CD8-positive, alpha-beta memory T cell (primary cell): ENCODE results near the gene OGFRL1. TPM values are rescaled to one million over a fixed set of nuclear protein-coding genes. Genes with fewer than 3 reads are reported as not detected.

Experiments
- CTCF ChIA-PET: fragments of 350-600 bp; sonication (Branson Sonifier 250); formaldehyde crosslinking; loops from one replicate; lab custom pipeline; 2021; ENCODE audit warnings: antibody characterized with exemption; lab: Charles Lee
- POLR2A ChIA-PET: fragments of 350-600 bp; sonication (Branson Sonifier 250); formaldehyde crosslinking; loops from one replicate; lab custom pipeline; 2021; ENCODE audit warnings: antibody characterized with exemption; lab: Charles Lee
- DNase-seq, 5 donors: peaks; one replicate each; pipeline versions ENCODE4 v3.0.0 to v3.0.0-alpha.2; 2020 to 2022; ENCODE audit warnings: mixed read lengths in 1 of 5
- H3K27ac ChIP-seq: one replicate; pipeline ENCODE4 v1.7.0; 2013; ENCODE audit warnings: low read depth, mild to moderate bottlenecking, low read length, moderate library complexity
- H3K27me3 ChIP-seq: 2 replicates; pipeline ENCODE4 v1.7.0; 2013; ENCODE audit warnings: low read length, mild to moderate bottlenecking; ENCODE audit not compliant: insufficient read depth, poor library complexity, severe bottlenecking
- H3K36me3 ChIP-seq: 2 replicates; pipeline ENCODE4 v1.7.0; 2013; ENCODE audit warnings: mild to moderate bottlenecking, low read length, moderate library complexity; ENCODE audit not compliant: insufficient read depth
- H3K4me1 ChIP-seq: 2 replicates; pipeline ENCODE4 v1.7.0; 2013; ENCODE audit warnings: mild to moderate bottlenecking, low read length, moderate library complexity; ENCODE audit not compliant: insufficient read depth
- H3K4me3 ChIP-seq: 2 replicates; pipeline ENCODE4 v1.7.0; 2013; ENCODE audit warnings: mild to moderate bottlenecking, low read length
- H3K9me3 ChIP-seq: 2 replicates; pipeline ENCODE4 v1.7.0; 2013; ENCODE audit warnings: mild to moderate bottlenecking, low read length
- H3K27ac Mint-ChIP-seq, 8 donors: one replicate each; pipeline ENCODE4 v1.8.0; 2020 to 2021; ENCODE audit warnings: mixed read lengths in 8 of 8, mild to moderate bottlenecking in 6 of 8, inconsistent platforms in 3 of 8, moderate library complexity in 3 of 8
- H3K27me3 Mint-ChIP-seq, 2 donors: one replicate each; pipeline ENCODE4 v1.8.0; 2020 to 2021; ENCODE audit warnings: mixed read lengths in 2 of 2, mild to moderate bottlenecking in 1 of 2, moderate library complexity in 1 of 2
- H3K36me3 Mint-ChIP-seq, 3 donors: one replicate each; pipeline ENCODE4 v1.8.0; 2020 to 2021; ENCODE audit warnings: mixed read lengths in 3 of 3, inconsistent platforms in 1 of 3, mild to moderate bottlenecking in 1 of 3
- H3K4me1 Mint-ChIP-seq, 3 donors: one replicate each; pipeline ENCODE4 v1.8.0; 2020 to 2021; ENCODE audit warnings: mixed read lengths in 3 of 3, inconsistent platforms in 1 of 3, mild to moderate bottlenecking in 1 of 3
- H3K4me3 Mint-ChIP-seq, 7 donors: one replicate each; pipeline ENCODE4 v1.8.0; 2020 to 2021; ENCODE audit warnings: mixed read lengths in 7 of 7, mild to moderate bottlenecking in 6 of 7, moderate library complexity in 4 of 7, inconsistent platforms in 2 of 7
- H3K9me3 Mint-ChIP-seq, 5 donors: one replicate each; pipeline ENCODE4 v1.8.0; 2020 to 2022; ENCODE audit warnings: mixed read lengths in 5 of 5, mild to moderate bottlenecking in 3 of 5, moderate library complexity in 2 of 5, inconsistent platforms in 1 of 5
- polyA plus RNA-seq: library from polyadenylated mRNA; unstranded; fragments of 300-500 nt; fragmentation: Illumina TruSeq; gene quantifications from one replicate; pipeline ENCODE4 v1.2.3, GENCODE V29; 2021
- total RNA-seq, 2 experiments: library from RNA; stranded (reverse); gene quantifications; one replicate each; pipeline ENCODE4 v1.2.3, GENCODE V29; 2021

Gene OGFRL1
- total and polyA plus RNA-seq, 3 experiments from 2014 or later: 4.1 to 5.6 (median 5.5) TPM

DNA sequence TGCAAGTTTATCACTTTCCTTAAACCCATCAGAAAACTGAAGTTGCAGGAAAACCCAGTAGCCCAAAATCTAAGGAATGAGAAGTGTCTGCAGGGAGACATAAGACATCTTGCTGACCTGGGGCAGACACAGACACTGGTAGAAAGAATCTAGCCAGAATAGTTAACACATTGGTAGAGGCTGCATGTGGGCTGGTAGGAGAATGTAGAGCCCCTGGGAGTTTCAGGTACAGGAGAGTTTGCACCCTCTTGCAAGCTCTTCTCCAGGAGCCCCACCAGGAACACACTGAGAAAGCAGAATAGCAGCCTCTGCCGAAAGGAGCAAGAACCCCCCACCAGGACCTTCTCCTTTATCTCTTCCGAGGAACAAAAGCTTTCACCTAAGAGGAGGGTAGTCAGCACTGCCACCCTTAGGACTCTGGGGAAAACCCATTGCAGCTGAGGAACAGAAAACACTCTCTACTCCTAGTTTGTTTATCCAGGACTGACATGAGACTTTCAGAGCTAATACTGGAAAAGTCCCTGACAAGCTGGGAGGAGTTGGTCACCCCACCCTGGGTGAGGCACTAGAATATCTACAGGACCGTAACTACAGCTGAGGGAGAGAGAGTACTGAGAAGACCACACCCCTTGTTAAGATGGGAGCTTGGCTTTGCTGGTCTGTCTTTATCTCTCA lies 10.5 kb upstream of the OGFRL1 start:
- Mint-ChIP-seq H3K27ac (peak overlapping the region in 2 of 8 donors; percentile 21 to 39), H3K4me1 (no peaks in the 10 kb centered on the region), H3K27me3 (no peaks in the 10 kb centered on the region), H3K4me3 (no peak overlapping the region), H3K9me3 (peaks cover 0 to 2% (median 0%) of the 10 kb centered on the region in 5 donors), H3K36me3 (peaks cover 0 to 2% (median 0%) of the 10 kb centered on the region in 3 donors)
- ChIA-PET POLR2A (no interaction called here), CTCF (no interaction called here)
- no peaks in the 10 kb centered on the region for H3K27me3 ChIP-seq
- no peak for DNase-seq
- no peaks in the 10 kb centered on the region for H3K4me1 ChIP-seq
- H3K36me3 ChIP-seq: no peaks in the 10 kb centered on the region
- H3K9me3 ChIP-seq: no peaks in the 10 kb centered on the region
- no peak overlapping the region for H3K4me3 ChIP-seq
- H3K27ac ChIP-seq: no peak overlapping the region

DNA sequence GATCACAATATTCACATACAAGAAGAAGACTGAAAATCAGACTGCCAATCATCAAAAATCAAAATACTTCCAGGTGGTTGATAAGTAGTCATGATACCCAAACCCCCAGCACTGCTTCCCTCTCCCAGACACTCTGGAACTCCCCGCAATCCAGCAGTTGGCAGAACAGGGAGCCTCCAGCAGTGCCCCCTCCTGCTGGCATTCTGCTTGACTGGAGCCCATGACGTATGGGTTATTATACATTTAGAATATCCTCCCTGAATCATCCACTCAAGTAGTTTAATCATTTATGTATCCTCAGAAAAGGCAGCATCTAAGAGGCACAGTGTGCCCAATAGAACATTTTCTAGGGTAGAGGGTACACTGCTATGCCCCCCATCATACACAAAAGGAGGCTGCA lies 9.3 kb upstream of the OGFRL1 start:
- Histone ChIP-seq H3K27ac (no peak overlapping the region), H3K4me3 (no peak overlapping the region), H3K36me3 (no peaks in the 10 kb centered on the region), H3K27me3 (no peaks in the 10 kb centered on the region), H3K4me1 (no peaks in the 10 kb centered on the region), H3K9me3 (no peaks in the 10 kb centered on the region)
- ChIA-PET CTCF (no interaction called here), POLR2A (no interaction called here)
- Mint-ChIP-seq H3K4me1 (no peaks in the 10 kb centered on the region), H3K27me3 (no peaks in the 10 kb centered on the region), H3K4me3 (no peak overlapping the region), H3K36me3 (peaks cover 0 to 2% (median 0%) of the 10 kb centered on the region in 3 donors), H3K9me3 (peaks cover 0 to 2% (median 0%) of the 10 kb centered on the region in 5 donors), H3K27ac (peak overlapping the region in 2 of 8 donors; percentile 17 to 18)
- no peak for DNase-seq

DNA sequence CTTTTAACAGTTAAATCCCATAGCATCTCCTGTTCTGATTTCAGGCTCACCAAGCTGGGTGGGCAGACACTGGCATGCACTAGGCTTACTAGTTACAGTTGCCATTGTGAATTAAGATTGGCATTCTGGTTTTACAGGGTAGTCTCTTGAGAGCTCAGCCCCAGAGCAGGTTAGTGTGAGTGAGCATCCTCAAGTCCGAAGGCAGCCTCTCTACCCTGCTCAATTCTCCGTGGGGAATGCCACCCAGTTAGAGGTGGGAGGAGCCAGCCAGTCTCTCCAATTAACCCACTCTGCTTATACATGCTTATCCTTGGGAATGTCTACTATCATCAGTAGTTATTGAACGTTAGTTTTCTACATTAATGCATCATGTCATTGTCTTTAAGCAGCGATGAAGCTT lies 8.9 kb upstream of the OGFRL1 start:
- Histone ChIP-seq H3K4me3 (no peak overlapping the region), H3K36me3 (no peaks in the 10 kb centered on the region), H3K4me1 (no peaks in the 10 kb centered on the region), H3K27ac (no peak overlapping the region), H3K27me3 (no peaks in the 10 kb centered on the region), H3K9me3 (no peaks in the 10 kb centered on the region)
- Mint-ChIP-seq H3K9me3 (peaks cover 0 to 2% (median 0%) of the 10 kb centered on the region in 5 donors), H3K4me1 (no peaks in the 10 kb centered on the region), H3K4me3 (no peak overlapping the region), H3K36me3 (peaks cover 0 to 2% (median 0%) of the 10 kb centered on the region in 3 donors), H3K27me3 (no peaks in the 10 kb centered on the region), H3K27ac (peak overlapping the region in 1 of 8 donors; percentile 36)
- ChIA-PET CTCF (interaction anchor here (1.0 kb wide), 1 partner anchor 10 kb away, joined by 4 read pairs; the partner anchor contains the start of gene OGFRL1), POLR2A (no interaction called here)
- no peak for DNase-seq

DNA sequence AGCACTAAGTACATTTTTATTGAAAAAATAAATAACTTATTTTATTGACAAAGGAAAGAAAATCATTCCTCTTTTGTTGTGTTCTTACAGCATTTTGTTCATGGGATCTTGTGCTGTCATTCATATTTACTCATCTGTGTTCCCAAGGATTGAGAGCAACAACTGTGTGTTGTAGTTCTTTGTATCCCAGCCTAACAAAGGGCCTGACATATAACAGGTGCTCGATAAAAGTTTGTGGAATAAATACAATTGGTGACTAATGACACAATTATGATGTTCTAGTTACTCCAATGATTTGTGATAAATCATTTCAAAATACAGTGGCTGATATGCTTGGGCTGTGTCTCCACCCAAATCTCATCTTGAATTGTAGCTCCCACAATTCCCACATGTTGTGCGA lies 7.9 kb upstream of the OGFRL1 start:
- Mint-ChIP-seq H3K4me1 (no peaks in the 10 kb centered on the region), H3K36me3 (peaks cover 0 to 2% (median 0%) of the 10 kb centered on the region in 3 donors), H3K4me3 (no peak overlapping the region), H3K27me3 (no peaks in the 10 kb centered on the region), H3K9me3 (peaks cover 0 to 1% (median 0%) of the 10 kb centered on the region in 5 donors), H3K27ac (no peak overlapping the region)
- DNase-seq: no peak
- H3K9me3 ChIP-seq: no peaks in the 10 kb centered on the region
- POLR2A ChIA-PET: no interaction called here
- H3K27ac ChIP-seq: no peak overlapping the region
- H3K27me3 ChIP-seq: no peaks in the 10 kb centered on the region
- no peaks in the 10 kb centered on the region for H3K4me1 ChIP-seq
- CTCF ChIA-PET: interaction anchor here (1.0 kb wide), 1 partner anchor 9 kb away, joined by 4 read pairs; the partner anchor contains the start of gene OGFRL1
- H3K4me3 ChIP-seq: no peak overlapping the region
- no peaks in the 10 kb centered on the region for H3K36me3 ChIP-seq

DNA sequence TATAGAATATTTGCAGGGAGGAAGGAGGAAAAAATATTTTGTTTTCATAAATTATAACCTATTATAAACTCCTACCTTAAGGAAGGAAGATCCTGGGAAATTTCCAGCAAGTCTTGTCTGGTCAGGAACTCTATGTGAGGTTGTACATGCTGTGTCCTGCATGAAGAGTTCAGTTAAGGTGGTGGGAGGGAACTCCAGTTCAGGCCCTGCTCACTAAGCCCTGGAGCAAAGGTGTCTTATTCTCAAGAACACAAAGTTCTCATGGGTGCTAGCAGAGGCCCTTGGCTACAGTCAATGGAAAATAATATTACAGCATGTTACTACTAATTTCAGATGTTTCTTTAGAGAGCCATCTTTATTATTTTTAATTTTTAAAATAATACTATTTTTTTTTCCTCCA lies 3.8 kb upstream of the OGFRL1 start:
- H3K9me3 ChIP-seq: no peaks in the 10 kb centered on the region
- no peak overlapping the region for H3K27ac ChIP-seq
- no peaks in the 10 kb centered on the region for H3K27me3 Mint-ChIP-seq
- no peak overlapping the region for H3K4me3 ChIP-seq
- ChIA-PET CTCF (no interaction called here), POLR2A (no interaction called here)
- peaks cover 16 to 24% (median 21%) of the 10 kb centered on the region in 3 donors for H3K4me1 Mint-ChIP-seq
- peaks cover 14% of the 10 kb centered on the region for H3K4me1 ChIP-seq
- H3K27me3 ChIP-seq: no peaks in the 10 kb centered on the region
- H3K9me3 Mint-ChIP-seq: no peaks in the 10 kb centered on the region
- DNase-seq: no peak
- H3K36me3 Mint-ChIP-seq: peaks cover 0 to 2% (median 1%) of the 10 kb centered on the region in 3 donors
- peak overlapping the region in 2 of 8 donors; percentile 23 to 28 for H3K27ac Mint-ChIP-seq
- no peaks in the 10 kb centered on the region for H3K36me3 ChIP-seq
- H3K4me3 Mint-ChIP-seq: no peak overlapping the region

DNA sequence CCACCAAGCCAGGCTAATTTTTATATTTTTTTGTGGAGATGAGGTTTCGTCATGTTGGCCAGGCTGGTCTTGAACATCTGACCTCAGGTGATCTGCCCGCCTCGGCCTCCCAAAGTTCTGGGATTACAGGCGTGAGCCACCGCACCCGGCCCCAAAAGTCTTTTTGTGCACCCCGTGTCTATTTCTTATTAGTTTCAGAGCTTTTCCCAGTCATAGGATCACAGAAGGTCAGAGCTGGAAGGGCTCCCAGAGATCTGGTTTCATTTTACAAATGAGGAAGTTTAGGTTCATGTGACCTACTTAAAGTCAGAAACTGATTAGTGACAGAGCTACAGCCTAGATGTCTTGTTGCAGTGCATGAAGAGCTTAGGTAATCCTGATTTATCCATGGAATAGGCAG lies 1.6 kb upstream of the OGFRL1 start:
- H3K27me3 Mint-ChIP-seq: no peaks in the 10 kb centered on the region
- no peak overlapping the region for H3K27ac ChIP-seq
- H3K9me3 ChIP-seq: no peaks in the 10 kb centered on the region
- H3K36me3 ChIP-seq: no peaks in the 10 kb centered on the region
- H3K4me1 ChIP-seq: peaks cover 14% of the 10 kb centered on the region
- DNase-seq: no peak
- CTCF ChIA-PET: interaction anchor here (2.3 to 2.5 kb wide), 2 partner anchors 60 to 92 kb away, joined by 7 to 10 read pairs; no protein-coding TSS in a partner anchor
- H3K4me1 Mint-ChIP-seq: peaks cover 38 to 46% (median 44%) of the 10 kb centered on the region in 3 donors
- no peaks in the 10 kb centered on the region for H3K9me3 Mint-ChIP-seq
- peak overlapping the region in 6 of 7 donors; percentile 75 to 92 (median 85) for H3K4me3 Mint-ChIP-seq
- POLR2A ChIA-PET: no interaction called here
- H3K36me3 Mint-ChIP-seq: peaks cover 0 to 1% (median 0%) of the 10 kb centered on the region in 3 donors
- peak overlapping the region; percentile 26 to 91 (median 84) for H3K27ac Mint-ChIP-seq
- no peaks in the 10 kb centered on the region for H3K27me3 ChIP-seq
- no peak overlapping the region for H3K4me3 ChIP-seq

DNA sequence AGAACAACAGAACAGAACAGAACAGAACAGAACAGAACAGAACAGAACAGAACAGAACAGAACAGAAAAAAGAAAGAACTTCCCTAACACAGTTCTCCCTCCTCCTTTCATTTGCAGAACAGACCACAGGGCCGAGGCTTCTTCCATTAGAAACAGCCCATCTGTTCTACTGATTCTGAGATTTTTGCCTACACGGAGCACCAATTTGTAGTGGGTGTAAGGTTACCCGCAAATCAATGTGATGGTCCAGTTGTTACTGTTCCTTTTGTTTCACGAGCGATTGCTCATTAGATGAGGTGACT lies 734 bp upstream of the OGFRL1 start:
- Histone ChIP-seq H3K9me3 (no peaks in the 10 kb centered on the region), H3K4me1 (peaks cover 14% of the 10 kb centered on the region), H3K27me3 (no peaks in the 10 kb centered on the region), H3K4me3 (peak overlapping the region; percentile 54), H3K27ac (peak overlapping the region; percentile 60), H3K36me3 (no peaks in the 10 kb centered on the region)
- peak overlapping the region; percentile 75 to 94 (median 87) for H3K4me3 Mint-ChIP-seq
- no peaks in the 10 kb centered on the region for H3K27me3 Mint-ChIP-seq
- ChIA-PET CTCF (interaction anchor here (0.6 to 2.5 kb wide), 12 partner anchors 10 to 97 kb away, joined by 3 to 10 read pairs (median 4); no protein-coding TSS in a partner anchor), POLR2A (interaction anchor here (0.9 to 1.2 kb wide), 4 partner anchors 49 to 875 kb away, joined by 3 to 7 read pairs (median 4); partner anchors contain the start of gene FAM135A)
- peak overlapping the region; percentile 64 to 94 (median 86) for H3K27ac Mint-ChIP-seq
- peaks cover 0 to 1% (median 0%) of the 10 kb centered on the region in 3 donors for H3K36me3 Mint-ChIP-seq
- DNase-seq: peak in 1 of 5 donors; percentile 6
- H3K4me1 Mint-ChIP-seq: peaks cover 41 to 50% (median 48%) of the 10 kb centered on the region in 3 donors
- H3K9me3 Mint-ChIP-seq: no peaks in the 10 kb centered on the region
